CD4-positive, alpha-beta T cell treated with Interleukin-6 at 100 ng/mL for 8 hours (primary cell): ENCODE results near the gene UBE2E1.
"Not testable (repeated sequence)": the region's sequence is repeated elsewhere in the genome, so short reads cannot be mapped to it uniquely, and the experiment has no call there.

Source experiments
- DNase-seq: peaks from one replicate; pipeline ENCODE4 v3.0.0-alpha.2; 2020; ENCODE audit warnings: mixed read lengths, low spot score

Gene UBE2E1

DNA sequence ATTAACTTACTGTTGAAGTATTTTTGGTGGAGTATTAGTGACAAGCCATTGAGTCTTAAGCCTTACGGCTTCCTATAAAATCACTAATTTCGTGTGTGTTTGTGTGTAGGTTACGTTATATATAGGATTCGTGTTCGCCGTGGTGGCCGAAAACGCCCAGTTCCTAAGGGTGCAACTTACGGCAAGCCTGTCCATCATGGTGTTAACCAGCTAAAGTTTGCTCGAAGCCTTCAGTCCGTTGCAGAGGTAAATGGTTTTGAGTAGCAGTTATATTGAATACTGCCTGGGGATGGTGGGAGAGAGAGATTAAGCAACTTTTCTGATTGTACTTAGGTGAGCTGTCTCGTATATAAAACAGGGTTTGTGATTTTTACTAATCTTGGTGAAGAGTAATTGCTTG lies 112.6 kb downstream of the UBE2E1 start:
- not testable (repeated sequence) for DNase-seq

DNA sequence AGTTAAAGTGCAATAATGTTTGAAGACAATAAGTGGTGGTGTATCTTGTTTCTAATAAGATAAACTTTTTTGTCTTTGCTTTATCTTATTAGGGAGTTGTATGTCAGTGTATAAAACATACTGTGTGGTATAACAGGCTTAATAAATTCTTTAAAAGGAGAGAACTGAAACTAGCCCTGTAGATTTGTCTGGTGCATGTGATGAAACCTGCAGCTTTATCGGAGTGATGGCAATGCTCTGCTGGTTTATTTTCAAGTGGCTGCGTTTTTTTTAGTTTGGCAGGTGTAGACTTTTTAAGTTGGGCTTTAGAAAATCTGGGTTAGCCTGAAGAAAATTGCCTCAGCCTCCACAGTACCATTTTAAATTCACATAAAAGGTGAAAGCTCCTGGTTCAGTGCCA lies 113.9 kb downstream of the UBE2E1 start:
- DNase-seq: no peak

DNA sequence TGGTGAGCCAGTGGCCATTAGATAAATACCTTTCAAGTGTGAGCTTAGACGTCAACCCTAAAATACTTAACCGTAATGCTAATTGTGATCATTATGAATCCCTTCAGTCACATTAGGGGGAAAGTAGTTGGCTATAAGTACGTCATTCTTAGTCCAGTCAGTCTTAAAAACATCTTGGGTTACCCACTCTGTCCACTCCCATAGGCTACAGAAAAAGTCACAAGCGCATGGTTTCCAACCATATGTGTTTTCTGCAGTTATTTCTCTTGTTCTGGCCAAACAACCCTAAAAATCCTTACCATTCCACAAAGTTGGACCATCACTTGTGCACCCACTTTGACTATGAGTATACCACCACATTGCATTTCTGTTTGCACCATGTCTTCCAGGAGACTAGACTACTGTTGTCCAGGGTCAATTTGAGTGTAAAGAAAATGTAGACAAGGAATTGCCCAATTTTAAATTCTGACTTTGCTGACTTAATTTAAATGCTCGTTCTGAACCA lies 114.4 kb downstream of the UBE2E1 start:
- no peak for DNase-seq

DNA sequence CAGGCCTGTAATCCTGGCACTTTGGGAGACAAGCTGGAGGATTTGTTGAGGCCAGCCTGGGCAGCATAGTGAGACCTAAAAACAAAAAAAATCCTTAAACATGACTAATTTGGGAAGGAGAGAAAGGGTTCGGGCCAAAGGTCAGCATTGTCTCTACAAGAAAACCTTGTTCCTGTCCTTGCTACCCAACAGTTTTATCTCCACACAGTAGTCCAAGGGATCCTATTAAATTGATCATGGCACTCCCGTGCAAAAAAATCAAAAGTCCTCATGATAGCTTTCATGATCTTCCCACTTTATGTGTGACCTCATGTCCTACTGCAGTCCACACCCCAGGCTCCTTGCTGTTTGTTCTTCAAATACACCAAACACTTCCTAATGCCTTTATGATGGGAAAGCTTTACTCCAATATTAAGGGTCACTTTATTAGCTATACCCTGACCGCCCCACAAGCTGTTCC lies 115.3 kb downstream of the UBE2E1 start:
- no peak for DNase-seq

DNA sequence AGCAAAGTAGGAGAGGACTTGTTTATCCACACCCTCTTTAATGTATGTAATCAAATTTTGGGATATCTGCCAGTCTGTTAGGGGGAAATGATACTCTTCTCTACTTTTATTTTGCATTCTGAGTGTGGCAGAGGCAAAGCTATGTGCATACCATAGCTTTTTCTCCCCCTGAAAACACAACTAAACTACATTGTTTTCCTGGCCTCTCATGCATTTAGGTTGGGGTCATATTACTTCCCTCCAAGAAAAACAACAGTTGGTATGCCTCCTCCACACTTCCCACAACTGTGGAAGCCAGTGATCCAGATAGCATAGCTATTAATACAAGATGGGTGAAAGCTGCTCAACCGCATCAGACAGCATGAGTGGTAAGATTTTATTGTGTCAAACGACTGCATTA lies 118.0 kb downstream of the UBE2E1 start:
- DNase-seq: no peak

DNA sequence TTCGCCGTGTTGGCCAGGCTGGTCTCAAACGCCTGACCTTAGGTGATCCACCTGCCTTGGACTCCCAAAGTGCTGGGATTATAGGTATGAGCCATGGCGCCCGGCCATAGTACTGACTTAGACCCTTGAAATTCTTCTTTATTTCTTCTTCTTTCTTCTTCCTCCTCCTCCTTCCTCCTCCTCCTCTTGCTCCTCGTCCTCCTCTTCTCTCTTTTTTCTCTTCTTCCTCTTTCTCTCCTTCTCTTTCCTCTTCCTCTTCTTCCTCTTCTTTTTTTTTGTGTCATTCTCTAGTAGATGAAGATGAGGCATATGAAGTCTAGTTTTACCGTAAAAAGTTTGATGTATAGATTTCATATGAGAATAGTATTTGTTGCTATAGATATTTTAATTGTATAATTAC lies 120.5 kb downstream of the UBE2E1 start:
- no peak for DNase-seq

DNA sequence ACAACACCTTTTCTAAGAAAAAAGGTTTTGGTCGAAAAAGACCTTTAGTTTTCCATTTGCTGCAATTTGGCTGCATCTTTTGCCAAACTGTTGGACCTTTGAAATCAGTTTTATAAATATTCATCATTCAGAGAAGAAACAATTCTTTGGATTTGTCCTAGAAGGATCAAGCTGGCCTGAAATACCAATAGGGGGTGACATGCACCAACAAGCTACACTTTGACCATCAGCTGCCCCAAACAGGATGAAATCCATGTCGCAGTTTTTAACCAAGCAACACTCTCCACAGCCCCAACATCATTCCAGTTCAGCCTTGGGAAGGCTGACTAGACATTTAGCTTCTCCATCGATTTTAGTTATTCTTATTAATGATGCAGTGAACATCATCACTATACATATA lies 121.0 kb downstream of the UBE2E1 start:
- DNase-seq: no peak

DNA sequence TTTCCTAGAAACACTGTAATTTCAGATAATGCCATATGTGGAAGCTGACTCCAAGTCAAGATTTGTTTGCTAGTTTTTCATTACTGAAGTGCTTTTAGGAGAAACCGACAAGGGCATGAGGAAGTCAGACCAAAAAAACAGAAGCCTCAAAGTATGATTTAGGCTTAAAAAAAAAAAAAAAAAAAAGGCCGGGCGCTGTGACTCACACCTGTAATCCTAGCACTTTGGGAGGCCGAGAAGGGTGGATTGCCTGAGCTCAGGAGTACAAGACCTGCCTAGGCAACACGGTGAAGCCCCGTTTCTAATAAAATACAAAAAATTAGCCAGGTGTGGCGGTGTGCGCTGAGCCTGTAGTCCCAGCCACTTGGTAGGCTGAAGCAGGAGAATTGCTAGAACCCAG lies 122.8 kb downstream of the UBE2E1 start:
- no peak for DNase-seq

DNA sequence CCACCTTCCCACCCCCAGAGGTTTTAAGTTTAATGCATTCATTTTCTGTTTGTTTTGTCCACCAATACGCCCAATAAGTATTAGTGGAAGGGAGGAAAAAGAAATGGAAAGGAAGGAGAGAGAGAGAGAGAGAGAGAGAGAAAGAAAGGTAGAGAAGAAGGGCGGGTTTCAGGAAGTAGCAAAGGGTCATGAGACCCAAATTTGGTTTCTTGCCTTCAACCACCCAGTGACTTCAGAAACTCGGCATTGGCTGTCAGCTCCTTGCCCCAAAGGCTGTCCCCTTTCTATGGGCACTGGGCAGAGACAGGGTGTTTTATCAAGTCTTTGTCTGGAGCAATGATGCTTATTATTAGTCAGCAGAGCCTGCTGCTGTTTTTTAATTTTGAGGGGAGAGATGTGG lies 125.8 kb downstream of the UBE2E1 start:
- no peak for DNase-seq

DNA sequence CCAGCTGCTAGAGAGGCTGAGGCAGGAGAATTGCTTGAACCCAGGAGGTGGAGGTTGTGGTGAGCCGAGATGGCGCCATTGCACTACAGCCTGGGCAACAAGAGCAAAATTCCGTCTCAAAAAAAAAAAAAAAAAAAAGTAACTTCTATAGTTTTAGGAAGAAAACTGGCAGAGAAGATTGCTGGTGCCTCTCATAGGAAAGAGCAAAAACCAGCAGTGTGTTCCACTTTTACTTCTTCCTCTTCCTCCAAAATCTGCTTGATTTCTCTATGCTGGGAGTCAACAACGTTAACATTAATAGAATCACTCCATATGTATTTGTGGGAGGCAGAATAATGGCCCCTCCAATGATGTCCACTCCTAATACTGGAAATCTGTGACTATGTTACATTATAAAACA lies 126.8 kb downstream of the UBE2E1 start:
- DNase-seq: no peak

DNA sequence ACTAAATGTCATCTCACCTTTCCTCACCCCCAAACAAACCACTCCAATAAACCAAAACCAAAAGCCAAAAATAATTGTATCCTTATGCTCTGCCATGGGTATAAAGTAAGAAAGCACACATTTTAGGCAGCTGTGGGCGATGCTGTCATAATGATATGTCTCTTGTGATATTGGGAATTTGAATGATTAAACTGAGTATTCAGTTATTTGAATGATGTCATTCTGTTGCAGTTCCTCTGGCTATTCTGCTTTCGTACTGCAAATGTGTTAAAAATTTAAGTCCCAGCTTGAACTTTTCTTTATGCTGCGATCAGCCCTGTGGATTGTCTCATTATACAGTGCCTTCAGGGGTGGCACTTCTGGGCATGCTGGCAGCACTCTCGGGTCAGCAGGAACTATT lies 128.5 kb downstream of the UBE2E1 start:
- DNase-seq: no peak

DNA sequence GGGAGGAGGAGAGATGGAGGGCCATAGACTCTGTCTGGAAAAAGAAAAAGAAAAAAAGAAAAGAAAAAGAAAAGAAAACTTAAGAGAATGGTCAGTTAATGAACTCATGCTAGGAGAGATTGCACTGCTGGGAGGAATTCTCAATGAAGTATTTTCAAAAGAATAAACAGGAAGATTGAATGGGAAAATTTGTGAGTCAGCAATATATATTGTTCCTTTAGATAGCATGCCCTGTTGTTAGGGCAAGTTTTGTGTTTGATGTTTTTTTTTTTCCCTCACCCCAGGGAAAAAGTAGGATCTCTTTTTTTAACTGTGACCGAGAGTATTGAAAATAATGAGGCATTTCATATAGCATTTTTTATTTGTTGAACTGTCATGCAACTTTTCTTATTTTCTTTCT lies 131.5 kb downstream of the UBE2E1 start:
- DNase-seq: no peak

DNA sequence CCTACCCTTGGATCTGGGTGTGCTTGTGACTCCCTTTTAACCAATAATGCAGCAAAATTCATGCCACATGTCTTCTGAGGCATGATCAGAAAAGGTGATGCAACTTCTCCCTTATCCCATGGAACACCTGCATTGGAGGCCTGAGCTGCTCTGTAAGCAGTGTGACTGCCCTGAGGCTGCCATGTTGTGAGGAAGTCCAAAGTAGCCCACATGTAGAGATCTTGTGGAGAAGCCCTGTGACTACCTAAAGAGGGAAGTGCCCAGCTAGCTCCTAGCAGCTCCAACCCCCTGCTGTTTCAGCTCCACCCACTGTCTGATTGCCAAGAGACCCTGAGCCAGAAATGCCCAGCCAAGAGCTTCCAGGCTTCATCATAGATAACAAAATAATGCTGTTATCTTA lies 132.9 kb downstream of the UBE2E1 start:
- DNase-seq: no peak

DNA sequence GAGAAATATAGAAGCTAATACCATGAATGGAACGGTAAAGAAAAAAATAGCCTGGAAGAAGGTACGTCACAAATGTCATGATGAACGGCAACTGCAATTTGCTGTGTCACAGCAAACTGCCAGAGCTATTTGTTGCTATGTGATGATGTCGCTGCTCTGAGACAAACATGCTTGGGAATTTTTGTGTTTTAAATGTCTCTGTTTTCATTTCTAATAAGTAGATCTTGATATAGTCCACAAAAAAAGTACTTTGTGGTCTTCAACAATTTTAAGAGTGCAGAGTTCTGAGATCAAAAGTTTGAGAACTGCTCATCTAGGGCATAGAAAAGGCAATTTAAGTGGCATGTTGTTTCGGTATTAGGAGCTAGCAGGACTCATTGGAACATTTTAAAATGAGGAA lies 135.0 kb downstream of the UBE2E1 start:
- DNase-seq: no peak
